Right atrium auricular region (tissue), 2 donors: ENCODE data around the gene SLC1A5. TPM values are rescaled to one million over a fixed set of nuclear protein-coding genes. Genes with fewer than 3 reads are reported as not detected.
"Not testable (repeated sequence)": the region's sequence is repeated elsewhere in the genome, so short reads cannot be mapped to it uniquely, and the experiment has no call there.

Experiments
- DNase-seq: peaks from one replicate; pipeline ENCODE4 v3.0.0-alpha.2; 2019; ENCODE audit warnings: low spot score
- H3K27ac ChIP-seq, 2 donors: fragments of 200-600 bp; sonication (generic); 1 replicate in 1 of 2; 2 replicates in 1 of 2; pipeline ENCODE4 v1.5.1; 2016 to 2019
- H3K27me3 ChIP-seq, 2 donors: fragments of 200-600 bp; sonication (generic); one replicate each; pipeline versions ENCODE4 v1.5.1 to v1.6.0; 2017 to 2019
- H3K36me3 ChIP-seq: fragments of 200-600 bp; sonication (generic); one replicate; pipeline ENCODE4 v1.5.1; 2016
- H3K4me1 ChIP-seq, 2 donors: fragments of 200-600 bp; sonication (generic); one replicate each; pipeline versions ENCODE4 v1.5.1 to v1.6.0; 2017 to 2019
- H3K4me3 ChIP-seq, 2 donors: fragments of 200-600 bp; sonication (generic); 1 replicate in 1 of 2; 2 replicates in 1 of 2; pipeline ENCODE4 v1.5.1; 2017 to 2019; ENCODE audit warnings: mild to moderate bottlenecking in 1 of 2, moderate library complexity in 1 of 2
- H3K9me3 ChIP-seq, 2 donors: fragments of 200-600 bp; sonication (generic); one replicate each; pipeline ENCODE4 v1.5.1; 2019
- total RNA-seq, 2 donors: library from RNA; depleted of rRNA; stranded (reverse); fragments of >200 nt; gene quantifications; one replicate each; pipeline ENCODE4 v1.1.0, GENCODE V29; 2016
- TF ChIP-seq, protein P1 (sequence below), 2 donors: fragments of 200-600 bp; sonication (generic); IDR thresholded peaks; one replicate each; pipeline ENCODE4 v1.5.1; 2019; ENCODE audit warnings: antibody characterized with exemption in 2 of 2

SLC1A5 gene
- total RNA-seq, 2 donors from 2014 or later: 21.2 to 42.6 TPM

GRCh38 chr19:46766569-46767317 is 21.7 kb downstream of the SLC1A5 start:
- Histone ChIP-seq H3K4me3 (no peak overlapping the region), H3K9me3 (no peaks in the 10 kb centered on the region), H3K27me3 (no peaks in the 10 kb centered on the region), H3K4me1 (peaks cover 0 to 5% of the 10 kb centered on the region in 2 donors), H3K36me3 (no peaks in the 10 kb centered on the region), H3K27ac (peak overlapping the region in 1 of 2 donors; percentile 74)
- TF ChIP-seq, protein P1, sequence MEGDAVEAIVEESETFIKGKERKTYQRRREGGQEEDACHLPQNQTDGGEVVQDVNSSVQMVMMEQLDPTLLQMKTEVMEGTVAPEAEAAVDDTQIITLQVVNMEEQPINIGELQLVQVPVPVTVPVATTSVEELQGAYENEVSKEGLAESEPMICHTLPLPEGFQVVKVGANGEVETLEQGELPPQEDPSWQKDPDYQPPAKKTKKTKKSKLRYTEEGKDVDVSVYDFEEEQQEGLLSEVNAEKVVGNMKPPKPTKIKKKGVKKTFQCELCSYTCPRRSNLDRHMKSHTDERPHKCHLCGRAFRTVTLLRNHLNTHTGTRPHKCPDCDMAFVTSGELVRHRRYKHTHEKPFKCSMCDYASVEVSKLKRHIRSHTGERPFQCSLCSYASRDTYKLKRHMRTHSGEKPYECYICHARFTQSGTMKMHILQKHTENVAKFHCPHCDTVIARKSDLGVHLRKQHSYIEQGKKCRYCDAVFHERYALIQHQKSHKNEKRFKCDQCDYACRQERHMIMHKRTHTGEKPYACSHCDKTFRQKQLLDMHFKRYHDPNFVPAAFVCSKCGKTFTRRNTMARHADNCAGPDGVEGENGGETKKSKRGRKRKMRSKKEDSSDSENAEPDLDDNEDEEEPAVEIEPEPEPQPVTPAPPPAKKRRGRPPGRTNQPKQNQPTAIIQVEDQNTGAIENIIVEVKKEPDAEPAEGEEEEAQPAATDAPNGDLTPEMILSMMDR (IDR thresholded peaks at IDR 0.05): peak; percentile 27 to 62
- no peak for DNase-seq

DNA sequence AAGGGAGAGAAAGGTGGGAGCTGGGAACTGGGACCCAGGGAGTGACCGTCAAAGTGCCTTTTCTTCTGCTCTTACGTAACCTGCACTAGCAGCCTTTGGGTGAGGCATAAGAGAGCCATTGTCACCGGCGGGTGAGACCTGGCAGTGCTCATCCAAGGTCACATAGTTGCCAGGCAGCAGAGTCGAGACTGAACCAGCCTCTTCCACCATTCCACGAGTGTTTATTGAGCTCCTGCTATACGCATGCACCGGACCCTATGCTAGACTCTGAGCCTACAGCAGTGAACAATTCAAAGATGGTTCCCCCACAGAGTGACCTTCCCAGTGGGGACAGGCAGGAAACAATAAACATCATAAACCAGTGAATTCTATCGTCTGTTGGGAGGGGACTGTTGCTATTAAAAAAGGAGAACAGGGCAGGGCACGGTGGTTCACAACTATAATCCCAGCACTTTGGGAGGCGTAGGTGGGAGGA is 23.5 kb downstream of the SLC1A5 start:
- Histone ChIP-seq H3K4me3 (no peak overlapping the region), H3K4me1 (peaks cover 0 to 14% of the 10 kb centered on the region in 2 donors), H3K27me3 (no peaks in the 10 kb centered on the region), H3K36me3 (no peaks in the 10 kb centered on the region), H3K27ac (no peak overlapping the region), H3K9me3 (no peaks in the 10 kb centered on the region)
- no peak for DNase-seq
- TF ChIP-seq, protein P1 (IDR thresholded peaks at IDR 0.05): no peak

GRCh38 chr19:46762245-46762890 is 26.0 kb downstream of the SLC1A5 start:
- DNase-seq: no peak
- Histone ChIP-seq H3K9me3 (no peaks in the 10 kb centered on the region), H3K4me3 (no peak overlapping the region), H3K27ac (no peak overlapping the region), H3K36me3 (no peaks in the 10 kb centered on the region), H3K27me3 (no peaks in the 10 kb centered on the region), H3K4me1 (peaks cover 0 to 20% of the 10 kb centered on the region in 2 donors)
- TF ChIP-seq, protein P1 (IDR thresholded peaks at IDR 0.05): no peak

- Histone ChIP-seq H3K27me3 (no peaks in the 10 kb centered on the region), H3K27ac (no peak overlapping the region), H3K4me1 (peaks cover 0 to 20% of the 10 kb centered on the region in 2 donors), H3K9me3 (no peaks in the 10 kb centered on the region), H3K36me3 (no peaks in the 10 kb centered on the region), H3K4me3 (no peak overlapping the region)
- TF ChIP-seq, protein P1 (IDR thresholded peaks at IDR 0.05): no peak
- no peak for DNase-seq
Observed at GRCh38 chr19:46761418-46761831, 27.0 kb downstream of the SLC1A5 start.

DNA sequence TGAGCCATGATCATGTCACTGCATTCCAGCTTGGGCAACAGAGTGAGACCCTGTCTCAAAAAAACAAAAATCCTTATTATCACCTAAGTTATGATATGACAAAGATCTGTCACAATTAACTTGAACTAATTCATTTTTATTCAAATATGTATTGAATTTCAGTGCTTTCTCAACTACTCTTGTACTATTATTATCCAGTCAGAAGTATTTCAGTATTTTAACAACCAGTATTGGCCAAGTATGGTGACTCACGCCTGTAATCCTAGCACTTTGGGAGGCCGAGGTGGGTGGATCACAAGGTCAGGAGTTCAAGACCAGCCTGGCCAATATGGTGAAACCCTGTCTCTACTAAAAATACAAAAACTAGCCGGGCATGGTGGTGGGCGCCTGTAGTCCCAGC is 27.5 kb downstream of the SLC1A5 start:
- H3K27me3 ChIP-seq, DNase-seq, H3K4me3 ChIP-seq, H3K36me3 ChIP-seq, H3K9me3 ChIP-seq, H3K27ac ChIP-seq: not testable (repeated sequence)
- H3K4me1 ChIP-seq: peaks cover 0 to 20% of the 10 kb centered on the region in 2 donors

DNA sequence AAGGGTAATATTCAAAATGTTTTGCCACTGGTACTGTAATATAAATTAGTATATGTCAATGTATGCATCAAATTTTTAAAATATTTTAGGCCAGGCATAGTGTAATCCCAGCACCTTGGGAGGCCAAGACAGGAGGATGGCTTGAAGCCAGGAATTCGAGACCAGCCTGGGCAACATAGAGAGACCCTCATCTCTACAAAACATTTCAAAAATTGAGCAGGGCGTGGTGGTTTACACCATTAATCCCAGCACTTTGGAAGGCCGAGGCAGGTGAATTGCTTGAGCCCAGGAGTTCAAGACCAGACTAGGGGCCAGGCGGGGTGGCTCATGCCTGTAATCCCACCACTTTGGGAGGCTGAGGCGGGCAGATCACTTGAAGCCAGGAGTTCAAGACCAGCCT is 28.0 kb downstream of the SLC1A5 start:
- Histone ChIP-seq H3K27ac (no peak overlapping the region), H3K9me3 (no peaks in the 10 kb centered on the region), H3K27me3 (no peaks in the 10 kb centered on the region), H3K4me1 (peaks cover 0 to 23% of the 10 kb centered on the region in 2 donors), H3K4me3 (no peak overlapping the region), H3K36me3 (peaks cover 5% of the 10 kb centered on the region)
- no peak for DNase-seq
- TF ChIP-seq, protein P1 (IDR thresholded peaks at IDR 0.05): no peak
